H9 (cell line): ENCODE measurements around the gene QSER1. TPM values are rescaled to one million over a fixed set of nuclear protein-coding genes. Genes with fewer than 3 reads are reported as not detected.
A peak's percentile ranks its signal among the peaks of the same experiment; 100 is the strongest.

Source experiments
- DNase-seq: peaks from one replicate; pipeline ENCODE4 v3.0.0-alpha.2; 2017
- H2AFZ ChIP-seq: one replicate; pipeline ENCODE4 v1.6.1; 2013; ENCODE audit warnings: mild to moderate bottlenecking, low read length, control low read depth, moderate library complexity
- H2AK5ac ChIP-seq: 2 replicates; pipeline ENCODE4 v1.6.1; 2013; ENCODE audit warnings: low read length, control low read depth, mixed read lengths; ENCODE audit not compliant: insufficient read length
- H2BK120ac ChIP-seq: one replicate; pipeline ENCODE4 v1.6.1; 2013; ENCODE audit warnings: low read depth, mild to moderate bottlenecking, low read length, control low read depth, inconsistent platforms; ENCODE audit not compliant: poor library complexity, severe bottlenecking
- H2BK12ac ChIP-seq: 2 replicates; pipeline ENCODE4 v1.6.1; 2013; ENCODE audit warnings: low read length, control low read depth, mixed read lengths, low read depth; ENCODE audit not compliant: insufficient read length
- H2BK15ac ChIP-seq: 2 replicates; pipeline ENCODE4 v1.6.1; 2013; ENCODE audit warnings: low read depth, low read length, control low read depth
- H2BK20ac ChIP-seq: one replicate; pipeline ENCODE4 v1.6.1; 2013; ENCODE audit warnings: low read depth, mild to moderate bottlenecking, low read length, control low read depth, inconsistent platforms; ENCODE audit not compliant: poor library complexity, severe bottlenecking
- H2BK5ac ChIP-seq: 2 replicates; pipeline ENCODE4 v1.6.1; 2013; ENCODE audit warnings: low read length, control low read depth, mixed read lengths; ENCODE audit not compliant: insufficient read length
- H3K14ac ChIP-seq: 2 replicates; pipeline ENCODE4 v1.6.1; 2013; ENCODE audit warnings: low read length, control low read depth; ENCODE audit not compliant: insufficient read depth
- H3K18ac ChIP-seq: 2 replicates; pipeline ENCODE4 v1.6.1; 2013; ENCODE audit warnings: low read depth, mild to moderate bottlenecking, mixed read lengths, low read length, control low read depth; ENCODE audit not compliant: insufficient read length
- H3K23ac ChIP-seq: 2 replicates; pipeline ENCODE4 v1.6.1; 2013; ENCODE audit warnings: low read length, control low read depth, mixed read lengths, low read depth; ENCODE audit not compliant: insufficient read length
- H3K23me2 ChIP-seq: 2 replicates; pipeline ENCODE4 v1.6.1; 2013; ENCODE audit warnings: low read depth, mild to moderate bottlenecking, mixed read lengths, low read length, control low read depth; ENCODE audit not compliant: insufficient read length, poor library complexity, severe bottlenecking
- H3K27ac ChIP-seq: 2 replicates; pipeline ENCODE4 v1.5.1; 2013; ENCODE audit warnings: low read length, control low read depth, mixed read lengths, low read depth; ENCODE audit not compliant: insufficient read length
- H3K27me3 ChIP-seq: 2 replicates; pipeline ENCODE4 v1.6.1; 2013; ENCODE audit warnings: low read length, control low read depth, inconsistent platforms; ENCODE audit not compliant: insufficient read depth
- H3K4ac ChIP-seq: 2 replicates; pipeline ENCODE4 v1.6.1; 2013; ENCODE audit warnings: low read depth, mild to moderate bottlenecking, control low read depth, inconsistent platforms, low read length, moderate library complexity
- H3K4me1 ChIP-seq: 2 replicates; pipeline ENCODE4 v1.6.1; 2013; ENCODE audit warnings: low read length, control low read depth, inconsistent platforms; ENCODE audit not compliant: insufficient read depth
- H3K4me2 ChIP-seq: 2 replicates; pipeline ENCODE4 v1.6.1; 2013; ENCODE audit warnings: low read length, control low read depth, mixed read lengths; ENCODE audit not compliant: insufficient read length, insufficient read depth
- H3K56ac ChIP-seq: 2 replicates; pipeline ENCODE4 v1.6.1; 2013; ENCODE audit warnings: low read depth, mild to moderate bottlenecking, mixed read lengths, low read length, control low read depth; ENCODE audit not compliant: insufficient read length
- H3K79me1 ChIP-seq: 2 replicates; pipeline ENCODE4 v1.6.1; 2013; ENCODE audit warnings: low read depth, mild to moderate bottlenecking, moderate library complexity, low read length, control low read depth, inconsistent platforms; ENCODE audit not compliant: insufficient read depth, poor library complexity, severe bottlenecking
- H3K79me2 ChIP-seq: 2 replicates; pipeline ENCODE4 v1.6.1; 2013; ENCODE audit warnings: low read length, control low read depth, inconsistent platforms; ENCODE audit not compliant: insufficient read depth
- H3K9ac ChIP-seq: 2 replicates; pipeline ENCODE4 v1.6.1; 2013; ENCODE audit warnings: low read length, control low read depth, mixed read lengths; ENCODE audit not compliant: insufficient read length; ENCODE audit errors: extremely low read depth
- H3K9me3 ChIP-seq: one replicate; pipeline ENCODE4 v1.6.1; 2013; ENCODE audit warnings: low read depth, low read length, inconsistent platforms; ENCODE audit not compliant: control insufficient read depth
- H3T11ph ChIP-seq: one replicate; pipeline ENCODE4 v1.6.1; 2013; ENCODE audit warnings: mild to moderate bottlenecking, low read length, control low read depth, inconsistent platforms
- H4K20me1 ChIP-seq: one replicate; pipeline ENCODE4 v1.6.1; 2013; ENCODE audit not compliant: control insufficient read depth, insufficient read length, insufficient read depth
- H4K5ac ChIP-seq: 2 replicates; pipeline ENCODE4 v1.6.1; 2013; ENCODE audit warnings: low read depth, mild to moderate bottlenecking, mixed read lengths, low read length, control low read depth; ENCODE audit not compliant: insufficient read length
- H4K8ac ChIP-seq: replicated peaks from 2 replicates; pipeline ENCODE4 v1.6.1; 2013; ENCODE audit warnings: low read length, control low read depth, mixed read lengths, low read depth; ENCODE audit not compliant: insufficient read length
- H4K91ac ChIP-seq: 2 replicates; pipeline ENCODE4 v1.6.1; 2013; ENCODE audit warnings: low read depth, mild to moderate bottlenecking, moderate library complexity, mixed read lengths, low read length, control low read depth; ENCODE audit not compliant: insufficient read length
- H3K27ac Mint-ChIP-seq, 3 experiments: 2 replicates in 2 of 3; 3 replicates in 1 of 3; pipeline ENCODE4 v1.8.0; 2020 to 2021; ENCODE audit warnings: mixed read lengths in 3 of 3, mild to moderate bottlenecking in 1 of 3, moderate library complexity in 1 of 3
- H3K27me3 Mint-ChIP-seq: 2 replicates; pipeline ENCODE4 v1.8.0; 2021; ENCODE audit warnings: low read depth, mild to moderate bottlenecking, moderate library complexity, mixed read lengths
- H3K36me3 Mint-ChIP-seq, 3 experiments: 2 replicates in 2 of 3; 3 replicates in 1 of 3; pipeline ENCODE4 v1.8.0; 2020 to 2021; ENCODE audit warnings: low read depth in 3 of 3, mixed read lengths in 3 of 3; ENCODE audit not compliant: insufficient read depth in 1 of 3
- H3K4me1 Mint-ChIP-seq, 2 experiments: 2 replicates each; pipeline ENCODE4 v1.8.0; 2020; ENCODE audit warnings: mixed read lengths in 2 of 2
- H3K4me3 Mint-ChIP-seq, 2 experiments: 2 replicates in 1 of 2; 3 replicates in 1 of 2; pipeline ENCODE4 v1.8.0; 2020 to 2021; ENCODE audit warnings: mild to moderate bottlenecking in 2 of 2, mixed read lengths in 2 of 2, moderate library complexity in 1 of 2
- H3K9me3 Mint-ChIP-seq, 2 experiments: 2 replicates in 1 of 2; 3 replicates in 1 of 2; pipeline ENCODE4 v1.8.0; 2020; ENCODE audit warnings: mild to moderate bottlenecking in 2 of 2, mixed read lengths in 2 of 2, moderate library complexity in 1 of 2
- CTCF ChIP-seq: fragments of 200-600 bp; sonication (generic); conservative IDR thresholded peaks from 3 replicates; pipeline ENCODE4 v1.8.0; 2021; ENCODE audit warnings: antibody characterized with exemption, mild to moderate bottlenecking
- WGBS: extraction: QIAGEN DNeasy Blood & Tissue Kit; methylation state at CpG from one replicate; pipeline ENCODE4 v1.1.7; 2013; ENCODE audit warnings: missing lambda C conversion rate, low lambda C conversion rate, mixed read lengths; ENCODE audit not compliant: insufficient read length; ENCODE audit errors: extremely low coverage; 5-methylcytosine and 5-hydroxymethylcytosine counted together
- total RNA-seq: library from RNA; stranded (reverse); gene quantifications from 2 replicates; pipeline ENCODE4 v1.2.1, GENCODE V29; 2021

QSER1 gene
- total RNA-seq, 1 experiment from 2014 or later = 139 TPM

GRCh38 chr11:32972781-32973180, 80.2 kb downstream of the QSER1 start:
- Mint-ChIP-seq H3K27me3 (no peaks in the 10 kb centered on the region), H3K27ac (peak overlapping the region in 1 of 3 experiments; percentile 87; a peak in 2 of 7 replicates), H3K9me3 (no peaks in the 10 kb centered on the region), H3K4me1 (no peaks in the 10 kb centered on the region), H3K36me3 (peaks cover 35 to 83% (median 81%) of the 10 kb centered on the region in 3 experiments; a peak in 6 of 7 replicates), H3K4me3 (no peak overlapping the region)
- Histone ChIP-seq H3K79me1 (no peaks in the 10 kb centered on the region), H2BK15ac (no peak overlapping the region), H3K4me1 (no peaks in the 10 kb centered on the region), H3K79me2 (no peaks in the 10 kb centered on the region), H3T11ph (no peak overlapping the region), H2BK12ac (no peak overlapping the region), H4K5ac (no peak overlapping the region), H3K9me3 (no peaks in the 10 kb centered on the region), H4K8ac (no peak overlapping the region), H3K18ac (no peak overlapping the region), H2BK120ac (no peak overlapping the region), H3K23ac (no peak overlapping the region), H4K20me1 (no peaks in the 10 kb centered on the region), H3K23me2 (no peaks in the 10 kb centered on the region), H3K4ac (no peak overlapping the region), H3K27me3 (no peaks in the 10 kb centered on the region), H3K14ac (no peak overlapping the region), H2BK20ac (no peak overlapping the region), H3K27ac (no peak overlapping the region), H3K4me2 (no peak overlapping the region), H2AK5ac (no peak overlapping the region), H2AFZ (no peak overlapping the region), H3K56ac (no peak overlapping the region), H3K9ac (no peak overlapping the region), H4K91ac (no peak overlapping the region), H2BK5ac (no peak overlapping the region)
- no peak for DNase-seq
- TF ChIP-seq CTCF = no peak
- no CpG with 5 or more reads among the region's 3 CpGs for WGBS
